ENCODE measurements around the gene EIF1.
"Not testable (repeated sequence)": the region's sequence is repeated elsewhere in the genome, so short reads cannot be mapped to it uniquely, and the experiment has no call there.

EIF1 gene

GRCh38 chr17:41656249-41657023, 32.2 kb upstream of the EIF1 start:
- no peak for DNase-seq

- DNase-seq, result no peak
Observed at GRCh38 chr17:41657176-41657754, 31.4 kb upstream of the EIF1 start.

DNA sequence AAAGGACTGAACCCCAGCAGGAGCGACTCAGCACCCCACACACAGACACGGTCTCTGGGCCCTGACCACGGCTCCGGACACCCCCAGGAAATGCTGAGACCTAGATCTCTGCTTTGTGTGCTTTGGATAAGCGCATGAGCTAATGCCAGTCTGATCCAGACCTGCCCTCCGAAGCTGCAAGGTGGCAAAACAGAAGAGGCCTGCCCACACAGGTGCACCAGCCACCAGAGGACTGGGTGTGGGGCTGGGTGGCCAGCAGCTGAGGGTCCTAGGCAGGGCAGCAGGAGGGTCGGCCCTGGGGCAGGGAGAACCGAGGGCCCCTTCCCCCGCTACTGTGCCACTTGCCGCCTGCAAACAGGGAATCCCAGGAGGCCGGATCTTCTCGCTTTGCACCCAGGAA, 30.7 kb upstream of the EIF1 start:
- no peak for DNase-seq

GRCh38 chr17:41658846-41659245, 29.8 kb upstream of the EIF1 start:
- DNase-seq, result no peak

DNA sequence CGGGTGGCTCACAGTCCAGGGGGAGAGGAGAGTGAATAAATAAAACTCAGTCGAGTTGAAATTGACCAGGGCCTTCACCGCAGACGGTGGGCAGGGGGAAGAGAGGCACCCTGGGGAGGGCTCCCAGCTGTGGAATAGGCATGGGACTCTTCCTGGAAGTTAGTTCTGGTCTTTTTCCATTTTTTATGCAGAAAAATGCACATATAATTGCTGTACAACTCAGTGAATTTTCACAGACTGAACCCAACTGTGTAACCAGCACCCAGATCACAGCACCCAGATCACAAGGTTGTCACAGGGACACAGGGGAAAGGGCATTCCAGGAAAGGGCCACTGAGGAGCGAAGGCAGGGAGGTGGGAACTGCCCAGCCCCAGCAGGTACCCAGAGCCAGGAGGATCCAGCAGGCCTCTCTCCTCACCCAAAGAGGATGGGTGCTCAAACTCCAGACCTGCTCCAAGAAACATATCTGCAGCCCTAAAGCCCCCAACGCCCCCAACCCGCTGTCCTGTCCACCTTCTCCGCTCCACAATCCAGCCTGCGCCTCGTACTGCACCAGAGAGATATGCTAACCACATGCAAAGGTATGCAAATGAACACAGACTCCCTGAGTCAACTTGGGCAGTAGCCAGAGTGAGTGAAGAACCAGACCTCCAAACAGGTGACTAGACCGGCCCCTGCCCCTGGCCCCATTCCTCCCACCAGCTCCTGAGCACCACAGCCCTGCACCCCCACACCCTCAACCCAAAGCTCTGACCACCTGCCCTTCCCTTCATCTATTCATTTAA, 29.1 kb upstream of the EIF1 start:
- DNase-seq, result no peak

GRCh38 chr17:41660221-41660711, 28.4 kb upstream of the EIF1 start:
- no peak for DNase-seq

DNA sequence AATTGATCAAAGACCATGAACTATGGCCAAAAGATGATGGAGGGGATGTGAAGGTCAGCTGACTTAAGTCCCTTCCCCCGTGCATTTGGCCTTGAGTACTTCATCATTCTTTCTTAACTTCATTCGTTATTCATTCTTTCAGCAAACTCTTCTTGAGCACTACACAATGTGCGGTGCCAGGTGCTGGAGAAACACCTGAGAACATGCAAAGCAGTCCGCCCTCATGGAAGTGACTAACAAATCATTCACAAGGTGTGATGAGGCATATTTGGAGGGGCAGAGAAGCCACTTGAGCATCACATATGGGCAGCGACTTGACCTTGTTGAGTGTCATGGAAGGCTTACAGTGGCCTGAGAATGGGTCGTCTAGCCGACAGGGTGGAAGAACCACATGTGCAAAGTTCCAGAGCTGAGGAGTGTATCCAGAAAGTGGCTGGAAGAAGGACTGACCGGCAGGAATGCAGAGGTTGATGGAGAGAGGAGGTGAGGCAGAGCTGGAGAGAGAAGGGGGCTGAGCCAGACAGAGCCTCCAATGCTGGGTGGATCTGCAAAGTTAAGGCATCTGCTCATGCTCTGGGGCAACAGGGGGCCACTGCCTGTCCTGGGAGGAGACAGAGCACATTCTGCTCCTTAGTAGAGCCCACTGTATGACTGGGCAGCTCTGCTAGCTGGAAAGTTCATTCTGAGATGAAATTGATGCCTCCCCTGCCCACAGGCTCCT, 25.1 kb upstream of the EIF1 start:
- no peak for DNase-seq

- no peak for DNase-seq
Observed at GRCh38 chr17:41664172-41664457, 24.6 kb upstream of the EIF1 start.

DNA sequence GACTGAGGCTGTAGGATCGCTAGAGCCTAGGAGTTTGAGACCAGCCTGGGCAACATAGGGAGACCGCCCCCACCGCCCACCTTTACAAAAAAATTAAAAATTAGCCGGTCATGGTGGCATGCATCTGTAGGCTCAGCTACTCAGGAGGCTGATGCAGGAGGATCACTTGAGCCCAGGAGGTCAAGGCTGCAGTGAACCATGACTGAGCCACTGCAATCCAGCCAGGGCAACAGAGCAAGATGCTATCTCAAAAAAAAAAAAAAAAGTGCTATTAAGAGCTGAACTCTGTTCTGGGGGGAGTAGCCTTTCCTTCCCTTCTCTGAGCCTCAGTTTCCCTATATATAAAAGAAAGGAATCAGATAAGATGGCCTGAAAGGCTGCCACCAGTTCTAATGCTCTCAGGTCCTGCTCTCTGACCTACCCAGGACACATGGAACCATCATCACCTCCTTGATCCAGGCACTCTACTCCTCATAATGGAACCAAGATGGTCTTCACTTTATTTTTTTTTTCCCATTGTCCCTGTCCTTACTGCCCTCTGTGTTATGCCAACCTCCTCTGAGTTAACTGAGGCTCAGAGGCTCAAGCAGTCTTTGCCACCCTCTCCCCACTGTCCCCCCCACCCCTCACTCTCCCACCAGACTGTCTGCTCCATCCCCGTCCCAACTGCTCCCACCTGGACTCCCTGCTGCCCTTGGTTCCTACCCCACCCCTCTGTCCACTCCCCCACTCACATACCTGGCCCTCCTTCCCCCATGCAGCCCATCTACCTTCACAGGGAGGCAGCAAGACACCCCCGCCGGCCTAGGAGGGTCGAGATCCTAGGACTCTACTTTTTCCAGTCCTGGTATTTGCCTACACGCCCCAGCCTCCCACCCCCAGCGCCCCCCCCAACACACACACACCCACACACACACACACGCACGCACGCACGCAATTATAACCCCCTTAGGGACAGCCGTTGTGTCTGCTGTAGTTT, 23.8 kb upstream of the EIF1 start:
- DNase-seq, result no peak

DNA sequence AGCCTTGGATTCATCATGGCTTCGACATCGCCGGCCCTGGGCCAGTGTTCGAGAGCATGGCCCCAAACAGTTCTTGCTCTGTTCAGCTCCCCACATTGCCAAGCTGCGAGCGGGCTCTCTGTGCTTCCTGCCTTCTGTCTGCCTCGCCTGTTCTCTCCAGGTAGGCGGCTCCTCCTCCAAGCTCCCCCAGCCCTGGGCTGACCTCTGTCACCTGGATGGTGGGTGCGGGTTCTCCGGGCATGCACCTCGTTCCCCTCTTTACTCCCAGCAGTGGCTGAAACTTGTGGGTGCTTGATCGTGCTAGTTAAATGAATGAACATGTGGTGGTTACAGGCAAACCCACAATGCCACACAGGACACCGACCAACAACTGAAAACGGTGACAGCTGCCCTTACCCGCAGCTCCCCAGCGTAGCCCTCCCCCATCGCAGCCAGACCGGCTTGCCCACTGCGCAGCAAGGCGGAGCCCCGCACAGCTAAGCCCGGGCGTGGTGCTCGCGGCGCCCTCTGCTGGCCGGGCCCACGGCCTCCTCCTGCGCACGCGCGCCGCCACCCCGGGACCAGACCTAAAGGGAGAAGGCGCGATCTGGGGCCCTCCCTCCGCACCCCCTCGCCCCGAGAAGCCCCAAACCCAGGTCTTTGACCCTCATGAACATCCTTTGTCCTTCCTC, 23.0 kb upstream of the EIF1 start:
- DNase-seq, result peak; percentile 81

DNA sequence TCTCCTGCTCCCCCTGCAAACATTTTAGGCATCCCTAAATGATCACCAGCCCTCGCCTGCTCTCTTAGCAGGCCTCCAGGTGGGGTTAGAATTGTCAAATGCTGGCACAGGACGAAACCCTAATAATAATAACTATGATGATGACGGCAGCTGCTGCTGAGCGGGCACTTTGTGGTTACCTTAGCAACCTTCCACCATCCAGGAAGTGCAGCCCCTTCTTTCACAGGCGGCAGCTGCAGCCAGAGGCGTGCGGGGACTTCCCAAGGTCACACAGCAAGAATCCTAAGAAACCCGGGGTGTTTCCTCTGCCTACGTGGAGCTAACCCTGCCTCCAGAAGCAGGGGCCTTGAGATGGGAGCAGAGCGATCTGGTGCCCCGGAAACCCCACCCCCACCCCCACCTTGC, 22.4 kb upstream of the EIF1 start:
- DNase-seq, result peak; percentile 43

GRCh38 chr17:41666708-41667279, 21.9 kb upstream of the EIF1 start:
- peak; percentile 80 for DNase-seq

GRCh38 chr17:41667280-41668041, 21.2 kb upstream of the EIF1 start:
- DNase-seq, result no peak

DNA sequence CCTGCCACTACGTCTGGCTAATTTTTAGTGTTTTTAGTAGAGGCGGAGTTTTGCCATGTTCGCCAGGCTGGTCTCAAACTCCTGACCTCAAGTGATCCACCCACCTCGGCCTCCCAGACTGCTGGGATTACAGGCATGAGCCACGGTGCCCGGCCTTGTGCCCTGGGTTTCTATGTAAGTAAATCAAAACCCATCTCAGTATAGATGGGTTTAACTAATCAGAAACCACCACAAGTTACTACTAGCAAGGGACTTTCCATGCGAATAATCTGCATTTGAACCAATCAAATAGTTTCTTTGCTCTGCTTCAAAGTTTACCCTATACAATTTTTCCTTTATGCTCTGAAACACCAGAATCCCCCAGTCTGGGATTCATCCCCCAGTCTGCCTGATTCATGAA, 16.5 kb upstream of the EIF1 start:
- no peak for DNase-seq

- not testable (repeated sequence) for DNase-seq
Observed at GRCh38 chr17:41675157-41676057, 13.3 kb upstream of the EIF1 start.

DNA sequence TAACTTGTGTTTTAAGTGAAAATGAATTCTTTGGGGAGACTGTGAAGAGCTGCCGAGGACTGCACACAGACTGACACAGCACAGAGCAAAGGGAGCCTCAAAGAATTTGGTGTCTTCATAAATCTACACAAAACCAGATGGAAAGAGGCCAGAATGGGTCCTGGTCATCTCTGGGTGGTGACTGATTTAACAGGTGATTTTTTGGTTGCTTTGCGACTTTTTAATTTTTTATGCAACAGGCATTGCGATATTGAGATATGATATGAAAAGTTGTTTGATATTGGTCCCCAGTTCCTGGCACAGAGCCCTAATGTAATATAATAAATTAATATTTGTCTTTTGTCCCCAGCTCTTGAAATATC, 12.6 kb upstream of the EIF1 start:
- no peak for DNase-seq

- DNase-seq, result no peak
Observed at GRCh38 chr17:41678411-41678906, 10.2 kb upstream of the EIF1 start.

DNA sequence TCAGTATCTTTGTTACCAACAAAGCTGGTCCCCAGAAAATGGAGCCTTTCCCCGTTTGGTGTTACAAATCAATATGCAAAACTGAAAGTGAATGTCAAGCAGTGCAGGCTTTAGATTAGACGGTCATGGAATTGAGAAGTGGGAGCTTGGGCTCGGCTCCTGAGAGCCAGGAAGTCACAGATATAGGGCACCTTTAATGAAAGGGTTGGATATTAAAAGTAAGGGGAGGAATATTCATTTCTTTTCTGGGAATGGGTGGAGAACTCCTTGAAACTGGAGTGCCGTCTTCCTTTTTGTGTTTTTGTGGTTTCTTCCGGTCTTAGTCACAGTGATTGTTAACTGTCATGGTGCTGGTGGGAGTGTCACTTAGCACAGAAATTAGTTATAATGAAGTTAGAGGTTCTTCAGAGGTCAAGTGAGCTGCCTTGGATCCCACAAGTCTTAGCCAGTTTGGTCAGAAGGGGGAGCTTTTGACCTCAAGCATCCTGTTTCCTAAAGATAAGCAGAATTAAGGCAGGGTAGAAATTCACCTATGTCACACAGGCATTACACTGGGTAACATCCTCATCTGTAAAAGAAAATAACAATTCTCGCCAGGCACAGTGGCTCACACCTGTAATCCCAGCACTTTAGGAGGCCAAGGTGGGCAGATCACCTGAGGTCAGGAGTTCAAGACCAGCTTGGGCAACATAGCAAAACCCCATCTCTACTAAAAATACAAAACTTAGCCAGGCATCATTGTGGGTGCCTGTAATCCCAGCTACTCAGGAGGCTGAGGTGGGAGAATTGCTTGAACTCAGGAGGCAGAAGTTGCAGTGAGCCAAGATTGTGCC, 9.6 kb upstream of the EIF1 start:
- peak; percentile 29 for DNase-seq
